Erythroblast (primary cell): ENCODE data around the gene RAMAC.

Experiments used
- GATA1 ChIP-seq: IDR thresholded peaks from 2 replicates; pipeline ENCODE4 v1.6.1; 2011; ENCODE audit warnings: low read depth, mild to moderate bottlenecking, control low read depth, low read length, moderate library complexity
- POLR2A ChIP-seq: IDR thresholded peaks from 2 replicates; pipeline ENCODE4 v1.6.1; 2011; ENCODE audit warnings: mild to moderate bottlenecking, low read length

DNA sequence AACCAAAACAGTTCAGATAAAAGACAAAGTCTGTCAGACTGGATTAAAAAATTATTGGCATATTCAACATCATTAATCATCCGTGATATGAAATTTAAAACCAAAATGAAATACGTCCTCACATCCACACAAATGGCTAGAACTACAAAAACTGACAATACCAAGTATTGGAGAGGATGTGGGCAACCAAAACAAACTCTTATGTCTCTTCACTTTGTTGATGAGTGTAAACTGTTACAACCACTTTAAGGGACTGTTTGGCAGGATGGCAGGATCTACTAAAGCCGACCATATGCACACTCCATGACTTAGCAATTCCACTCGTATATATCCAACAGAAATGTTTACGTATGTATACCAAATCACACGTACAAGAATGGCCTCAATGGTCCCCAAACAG, 50.2 kb downstream of the RAMAC start:
- no peak for TF ChIP-seq POLR2A
- TF ChIP-seq GATA1, result no peak
